Measurements from ENCODE around the gene PACS2. TPM values are rescaled to one million over a fixed set of nuclear protein-coding genes. Genes with fewer than 3 reads are reported as not detected.
"Not testable (repeated sequence)": the region's sequence is repeated elsewhere in the genome, so short reads cannot be mapped to it uniquely, and the experiment has no call there.

PACS2 gene
- total and polyA plus RNA-seq, 5 donors from 2014 or later: 0.72 to 64.0 (median 2.1) TPM

DNA sequence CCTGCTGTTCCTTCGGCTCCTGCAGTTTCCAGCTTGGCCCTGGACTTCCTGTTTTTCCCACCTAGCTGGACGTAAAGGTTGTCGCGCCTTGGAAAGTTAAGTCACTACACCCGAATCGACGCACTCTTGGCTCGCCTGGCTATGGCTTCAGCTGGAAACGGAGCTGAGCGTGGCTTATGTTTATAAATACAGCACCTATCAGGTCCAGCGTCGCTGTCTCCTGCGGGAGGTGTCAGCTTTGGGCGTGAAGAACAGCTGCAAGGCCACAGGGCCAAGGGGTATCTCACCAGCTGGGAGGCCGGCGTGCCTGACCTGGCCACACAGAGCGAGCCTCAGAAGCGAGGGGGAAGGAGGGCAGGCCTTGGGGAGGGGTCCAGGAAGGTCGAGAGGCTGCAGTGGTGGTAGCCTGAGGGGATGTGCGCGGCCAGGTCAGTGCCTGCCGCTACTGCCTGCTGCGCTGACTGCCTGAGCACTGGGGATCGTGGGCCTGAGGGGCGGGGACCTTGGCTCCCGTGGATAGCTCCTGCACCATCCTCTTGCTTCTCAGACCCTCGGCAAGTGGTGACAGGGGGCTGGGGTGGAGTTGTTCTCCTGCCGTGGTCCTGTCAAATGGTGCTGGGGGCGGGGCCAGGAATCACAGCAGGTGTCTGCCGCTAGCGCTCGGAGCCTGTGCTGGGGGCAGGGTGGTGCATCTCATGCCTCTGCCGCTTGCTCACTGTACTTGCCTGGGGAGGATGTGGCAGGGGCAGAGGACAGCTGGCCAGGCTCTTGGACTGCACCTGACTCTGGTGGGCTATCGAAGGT lies 12.5 kb downstream of the PACS2 start:
- Histone ChIP-seq H3K27ac (ENCODE audit: insufficient read depth, low read length, poor library complexity, severe bottlenecking) (no peak overlapping the region), H3K4me1 (ENCODE audit: control insufficient read depth, insufficient read depth, low read length, poor library complexity, severe bottlenecking) (peaks cover 13% of the 10 kb centered on the region), H3K27me3 (ENCODE audit: control insufficient read depth, insufficient read depth, low read length) (no peaks in the 10 kb centered on the region), H3K4me3 (ENCODE audit: low read depth, low read length) (no peak overlapping the region), H3K9me3 (ENCODE audit: control insufficient read depth in 2 of 2, low read length in 2 of 2) (no peaks in the 10 kb centered on the region), H3K36me3 (ENCODE audit: control insufficient read depth, insufficient read depth, low read length) (no peaks in the 10 kb centered on the region)
- peaks cover 5 to 42% (median 23%) of the 10 kb centered on the region in 4 donors for H3K4me1 Mint-ChIP-seq
- H3K27ac Mint-ChIP-seq: no peak overlapping the region
- H3K4me3 Mint-ChIP-seq: peak overlapping the region in 1 of 4 donors; percentile 43
- DNase-seq (no peak), ATAC-seq (ENCODE audit: low read depth in 2 of 2) (no peak)
- H3K9me3 Mint-ChIP-seq: no peaks in the 10 kb centered on the region
- H3K36me3 Mint-ChIP-seq: peaks cover 6% of the 10 kb centered on the region
- no peaks in the 10 kb centered on the region for H3K27me3 Mint-ChIP-seq

DNA sequence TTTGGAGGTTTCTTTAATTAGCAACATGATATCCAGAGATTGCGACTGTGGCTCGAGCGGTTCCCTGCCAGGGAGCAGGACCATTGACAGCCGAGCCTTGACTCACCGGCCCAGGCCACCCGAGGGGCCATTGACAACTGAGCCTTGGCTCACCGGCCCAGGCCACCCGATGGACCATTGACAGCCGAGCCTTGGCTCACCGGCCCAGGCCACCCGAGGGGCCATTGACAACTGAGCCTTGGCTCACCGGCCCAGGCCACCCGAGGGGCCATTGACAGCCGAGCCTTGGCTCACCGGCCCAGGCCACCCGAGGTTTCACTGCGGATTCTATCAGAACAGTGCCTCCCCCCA lies 13.1 kb downstream of the PACS2 start:
- H3K36me3 ChIP-seq (ENCODE audit: control insufficient read depth, insufficient read depth, low read length); H3K27me3 Mint-ChIP-seq; H3K9me3 ChIP-seq (ENCODE audit: control insufficient read depth in 2 of 2, low read length in 2 of 2); H3K4me3 Mint-ChIP-seq; H3K27ac Mint-ChIP-seq; H3K4me3 ChIP-seq (ENCODE audit: low read depth, low read length); H3K9me3 Mint-ChIP-seq; H3K36me3 Mint-ChIP-seq; H3K27ac ChIP-seq (ENCODE audit: insufficient read depth, low read length, poor library complexity, severe bottlenecking); DNase-seq; ATAC-seq (ENCODE audit: low read depth in 2 of 2); H3K27me3 ChIP-seq (ENCODE audit: control insufficient read depth, insufficient read depth, low read length): not testable (repeated sequence)
- peaks cover 13% of the 10 kb centered on the region for H3K4me1 ChIP-seq (ENCODE audit: control insufficient read depth, insufficient read depth, low read length, poor library complexity, severe bottlenecking)
- peaks cover 5 to 40% (median 21%) of the 10 kb centered on the region in 4 donors for H3K4me1 Mint-ChIP-seq

DNA sequence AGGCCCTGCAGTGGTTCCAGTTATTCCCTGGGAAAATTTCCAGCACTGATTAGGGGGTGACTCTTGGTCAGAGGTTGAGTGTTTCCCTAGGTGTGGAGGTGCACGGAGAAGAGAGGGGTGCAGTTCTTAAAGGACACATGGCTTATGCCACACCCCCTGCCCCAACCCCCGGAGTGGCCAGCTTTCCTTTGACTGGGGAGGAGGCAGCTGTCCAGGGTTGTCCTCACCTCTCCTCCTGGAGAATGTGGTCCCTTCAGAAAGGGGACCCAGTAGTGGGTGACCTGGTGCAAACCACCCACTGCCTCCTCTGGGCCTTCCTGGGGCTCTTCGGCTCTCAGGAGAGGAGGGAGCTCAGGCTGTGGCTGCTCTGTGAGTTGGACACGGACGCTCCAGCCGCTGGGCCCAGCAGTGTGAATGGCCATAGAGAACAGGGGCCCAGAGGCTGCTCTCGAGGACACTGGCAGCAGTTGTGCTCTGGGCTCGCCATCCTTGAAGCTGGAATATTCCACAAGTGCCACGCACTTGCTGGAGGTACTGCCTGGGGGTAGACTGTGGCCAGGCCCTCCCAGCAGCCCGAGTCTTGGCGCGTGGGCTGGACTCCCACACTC lies 13.6 kb downstream of the PACS2 start:
- ATAC-seq (ENCODE audit: low read depth in 2 of 2): no peak
- Mint-ChIP-seq H3K9me3 (no peaks in the 10 kb centered on the region), H3K4me1 (peaks cover 5 to 39% (median 17%) of the 10 kb centered on the region in 4 donors), H3K27ac (peak overlapping the region in 1 of 3 donors; percentile 44), H3K27me3 (no peaks in the 10 kb centered on the region), H3K4me3 (no peak overlapping the region), H3K36me3 (no peaks in the 10 kb centered on the region)
- Histone ChIP-seq H3K4me3 (ENCODE audit: low read depth, low read length) (no peak overlapping the region), H3K36me3 (ENCODE audit: control insufficient read depth, insufficient read depth, low read length) (no peaks in the 10 kb centered on the region), H3K27me3 (ENCODE audit: control insufficient read depth, insufficient read depth, low read length) (no peaks in the 10 kb centered on the region), H3K27ac (ENCODE audit: insufficient read depth, low read length, poor library complexity, severe bottlenecking) (no peak overlapping the region), H3K4me1 (ENCODE audit: control insufficient read depth, insufficient read depth, low read length, poor library complexity, severe bottlenecking) (peaks cover 13% of the 10 kb centered on the region), H3K9me3 (ENCODE audit: control insufficient read depth in 2 of 2, low read length in 2 of 2) (no peaks in the 10 kb centered on the region)
- DNase-seq: no peak

DNA sequence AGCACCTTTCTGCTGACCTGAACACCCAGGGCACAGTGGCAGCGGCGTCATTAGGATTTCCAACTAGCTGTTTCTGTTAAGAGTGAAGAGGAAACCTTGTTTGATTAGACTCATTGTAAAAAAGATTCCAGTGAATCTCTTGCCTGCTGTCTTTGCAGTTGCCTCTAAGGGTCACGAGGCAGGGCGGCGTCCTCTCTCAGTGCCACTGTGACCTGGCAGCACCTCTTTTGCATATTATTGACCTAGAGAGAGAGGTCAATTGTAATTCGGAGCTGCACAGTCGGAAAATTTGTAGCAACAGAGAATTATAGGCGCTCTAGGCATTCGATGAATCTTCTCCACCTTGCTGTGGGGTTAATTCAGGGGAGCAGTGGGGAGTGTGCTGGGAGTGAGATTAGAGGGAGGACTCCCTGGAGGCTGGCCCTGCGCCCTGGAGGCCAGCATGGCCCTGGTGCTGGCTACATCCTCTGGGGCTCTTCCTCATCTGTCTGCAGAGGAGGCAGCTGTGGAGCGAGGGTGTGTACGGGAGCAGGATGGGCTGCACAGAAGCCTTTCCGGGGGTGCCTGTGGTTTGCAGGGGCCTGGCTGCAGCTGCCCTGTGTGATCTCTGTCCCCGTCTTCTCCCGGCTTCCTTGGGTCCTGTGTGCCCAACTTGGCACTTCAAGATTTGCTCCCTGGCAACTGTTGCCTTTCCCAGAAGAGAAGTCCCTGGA lies 14.3 kb downstream of the PACS2 start:
- H3K27ac Mint-ChIP-seq: peak overlapping the region in 2 of 3 donors; percentile 25 to 44
- H3K4me3 ChIP-seq (ENCODE audit: low read depth, low read length): no peak overlapping the region
- ATAC-seq (ENCODE audit: low read depth in 2 of 2): no peak
- no peaks in the 10 kb centered on the region for H3K27me3 ChIP-seq (ENCODE audit: control insufficient read depth, insufficient read depth, low read length)
- no peak overlapping the region for H3K4me3 Mint-ChIP-seq
- no peaks in the 10 kb centered on the region for H3K9me3 ChIP-seq (ENCODE audit: control insufficient read depth in 2 of 2, low read length in 2 of 2)
- no peaks in the 10 kb centered on the region for H3K36me3 ChIP-seq (ENCODE audit: control insufficient read depth, insufficient read depth, low read length)
- no peaks in the 10 kb centered on the region for H3K9me3 Mint-ChIP-seq
- H3K4me1 Mint-ChIP-seq: peaks cover 5 to 36% (median 14%) of the 10 kb centered on the region in 4 donors
- H3K4me1 ChIP-seq (ENCODE audit: control insufficient read depth, insufficient read depth, low read length, poor library complexity, severe bottlenecking): peaks cover 13% of the 10 kb centered on the region
- no peak for DNase-seq
- H3K27me3 Mint-ChIP-seq: no peaks in the 10 kb centered on the region
- no peaks in the 10 kb centered on the region for H3K36me3 Mint-ChIP-seq
- H3K27ac ChIP-seq (ENCODE audit: insufficient read depth, low read length, poor library complexity, severe bottlenecking): no peak overlapping the region

DNA sequence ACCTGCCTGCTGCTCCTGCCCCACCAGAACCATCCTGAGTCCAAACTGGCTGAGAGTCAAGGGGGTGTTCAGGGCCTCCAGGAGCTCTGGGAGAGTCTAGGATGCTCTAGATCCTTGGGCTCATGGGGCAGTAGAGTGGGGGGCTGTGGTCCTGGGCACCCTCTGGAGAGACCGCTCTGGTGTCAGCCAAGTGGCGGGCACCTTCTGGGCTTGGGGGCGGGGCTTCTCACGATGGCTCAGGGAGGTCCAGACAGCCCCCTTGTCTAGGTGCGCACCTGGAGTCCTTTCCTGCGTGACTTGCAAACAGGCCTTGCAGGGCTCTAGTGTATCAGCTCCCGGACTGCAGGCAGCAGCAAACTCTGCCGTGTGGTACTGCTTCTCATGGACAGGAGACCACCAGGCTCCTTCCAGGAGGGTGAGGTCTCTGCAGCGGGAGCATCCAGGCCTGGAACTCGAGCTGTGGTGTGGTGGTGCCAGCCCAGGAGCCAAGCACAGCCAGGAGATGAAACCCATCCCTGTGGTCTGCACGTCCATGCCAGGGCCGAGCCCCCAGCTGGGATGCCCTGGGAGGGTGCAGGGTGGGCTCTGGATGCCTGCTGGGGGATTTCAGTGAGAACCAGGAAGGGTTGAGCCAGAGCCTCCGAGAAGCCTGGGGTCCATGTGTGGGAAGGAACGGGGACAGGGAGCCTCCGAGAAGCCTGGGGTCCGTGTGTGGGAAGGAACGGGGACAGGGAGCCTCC lies 15.0 kb downstream of the PACS2 start:
- H3K4me3 ChIP-seq (ENCODE audit: low read depth, low read length): no peak overlapping the region
- Mint-ChIP-seq H3K27me3 (no peaks in the 10 kb centered on the region), H3K36me3 (no peaks in the 10 kb centered on the region), H3K9me3 (no peaks in the 10 kb centered on the region), H3K4me1 (peaks cover 5 to 36% (median 14%) of the 10 kb centered on the region in 4 donors), H3K27ac (peak overlapping the region in 1 of 3 donors; percentile 44), H3K4me3 (no peak overlapping the region)
- no peak overlapping the region for H3K27ac ChIP-seq (ENCODE audit: insufficient read depth, low read length, poor library complexity, severe bottlenecking)
- H3K27me3 ChIP-seq (ENCODE audit: control insufficient read depth, insufficient read depth, low read length): no peaks in the 10 kb centered on the region
- peaks cover 13% of the 10 kb centered on the region for H3K4me1 ChIP-seq (ENCODE audit: control insufficient read depth, insufficient read depth, low read length, poor library complexity, severe bottlenecking)
- no peak for DNase-seq
- no peaks in the 10 kb centered on the region for H3K36me3 ChIP-seq (ENCODE audit: control insufficient read depth, insufficient read depth, low read length)
- no peak for ATAC-seq (ENCODE audit: low read depth in 2 of 2)
- no peaks in the 10 kb centered on the region for H3K9me3 ChIP-seq (ENCODE audit: control insufficient read depth in 2 of 2, low read length in 2 of 2)

DNA sequence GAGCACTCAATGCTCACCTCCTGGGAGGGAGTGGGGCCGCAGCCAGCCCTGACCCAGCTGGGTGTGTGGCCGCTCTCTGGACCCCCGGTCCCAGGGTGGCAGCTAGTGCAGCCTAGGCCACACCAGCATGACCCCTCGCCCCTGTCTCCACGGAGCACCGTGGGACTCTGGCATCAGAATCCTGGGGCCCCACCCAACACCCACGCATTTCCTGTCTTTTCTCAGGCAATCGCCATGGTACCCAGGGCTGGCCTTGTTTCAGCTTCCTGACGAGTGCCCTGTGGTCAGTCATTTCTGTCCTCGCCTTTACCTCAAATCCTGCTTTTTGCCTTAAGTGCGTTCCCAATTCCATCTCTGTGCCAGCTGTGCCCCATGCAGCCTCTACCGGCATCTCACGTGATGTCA lies 15.9 kb downstream of the PACS2 start:
- no peak for ATAC-seq (ENCODE audit: low read depth in 2 of 2)
- Histone ChIP-seq H3K9me3 (ENCODE audit: control insufficient read depth in 2 of 2, low read length in 2 of 2) (no peaks in the 10 kb centered on the region), H3K4me3 (ENCODE audit: low read depth, low read length) (no peak overlapping the region), H3K36me3 (ENCODE audit: control insufficient read depth, insufficient read depth, low read length) (no peaks in the 10 kb centered on the region), H3K27ac (ENCODE audit: insufficient read depth, low read length, poor library complexity, severe bottlenecking) (no peak overlapping the region), H3K27me3 (ENCODE audit: control insufficient read depth, insufficient read depth, low read length) (no peaks in the 10 kb centered on the region), H3K4me1 (ENCODE audit: control insufficient read depth, insufficient read depth, low read length, poor library complexity, severe bottlenecking) (peaks cover 13% of the 10 kb centered on the region)
- H3K9me3 Mint-ChIP-seq: no peaks in the 10 kb centered on the region
- no peak for DNase-seq
- H3K4me3 Mint-ChIP-seq: no peak overlapping the region
- H3K4me1 Mint-ChIP-seq: peaks cover 5 to 36% (median 14%) of the 10 kb centered on the region in 4 donors
- no peaks in the 10 kb centered on the region for H3K27me3 Mint-ChIP-seq
- no peaks in the 10 kb centered on the region for H3K36me3 Mint-ChIP-seq
- H3K27ac Mint-ChIP-seq: no peak overlapping the region

DNA sequence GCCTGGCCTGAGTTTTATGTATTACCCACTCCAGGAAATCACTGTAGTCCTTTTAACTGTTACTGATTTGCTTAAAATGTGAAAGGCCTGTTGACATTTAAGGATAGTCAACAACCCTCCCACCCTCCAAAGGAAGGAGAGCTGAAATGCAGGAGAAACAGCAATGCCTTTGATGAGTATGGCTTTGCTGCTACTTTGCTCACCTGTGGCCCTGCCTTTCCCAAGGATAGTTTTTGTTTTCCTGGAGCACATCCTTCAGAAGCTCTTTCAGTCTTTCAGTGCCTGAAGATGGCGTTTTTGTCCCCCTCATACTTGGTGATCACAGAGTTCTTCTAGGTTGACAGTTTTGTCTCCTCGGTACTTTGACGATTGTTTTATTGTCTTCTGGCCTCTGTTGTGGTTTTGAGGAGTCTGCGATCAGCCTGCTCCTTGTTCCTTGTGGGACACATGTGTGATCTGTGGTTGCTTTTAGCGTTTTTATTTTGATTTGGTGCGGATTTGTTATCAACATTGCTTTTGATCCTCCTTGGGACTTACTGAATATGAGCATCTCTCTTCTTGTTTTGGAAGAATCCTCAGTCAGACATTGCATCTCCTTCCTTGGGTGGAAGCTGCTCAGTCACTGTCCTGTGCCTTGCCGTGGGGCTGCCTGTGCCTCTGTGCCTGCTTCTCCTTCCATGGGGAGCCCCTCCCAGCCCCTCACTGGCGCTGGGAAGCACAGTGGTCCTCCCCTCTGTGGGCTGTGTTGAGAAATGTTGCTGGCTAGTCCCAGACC lies 17.2 kb downstream of the PACS2 start:
- Histone ChIP-seq H3K36me3 (ENCODE audit: control insufficient read depth, insufficient read depth, low read length) (no peaks in the 10 kb centered on the region), H3K4me1 (ENCODE audit: control insufficient read depth, insufficient read depth, low read length, poor library complexity, severe bottlenecking) (peaks cover 13% of the 10 kb centered on the region), H3K27me3 (ENCODE audit: control insufficient read depth, insufficient read depth, low read length) (no peaks in the 10 kb centered on the region), H3K27ac (ENCODE audit: insufficient read depth, low read length, poor library complexity, severe bottlenecking) (no peak overlapping the region), H3K4me3 (ENCODE audit: low read depth, low read length) (no peak overlapping the region), H3K9me3 (ENCODE audit: control insufficient read depth in 2 of 2, low read length in 2 of 2) (no peaks in the 10 kb centered on the region)
- H3K9me3 Mint-ChIP-seq: no peaks in the 10 kb centered on the region
- H3K27me3 Mint-ChIP-seq: no peaks in the 10 kb centered on the region
- H3K4me3 Mint-ChIP-seq: no peak overlapping the region
- peaks cover 5 to 36% (median 14%) of the 10 kb centered on the region in 4 donors for H3K4me1 Mint-ChIP-seq
- DNase-seq: no peak
- ATAC-seq (ENCODE audit: low read depth in 2 of 2): no peak
- H3K27ac Mint-ChIP-seq: peak overlapping the region in 2 of 3 donors; percentile 16 to 52
- H3K36me3 Mint-ChIP-seq: no peaks in the 10 kb centered on the region

All from CD4-positive, CD25-positive, alpha-beta regulatory T cell (primary cell).